Osteoblast (primary cell): ENCODE data around the gene PBLD. TPM values are rescaled to one million over a fixed set of nuclear protein-coding genes. Genes with fewer than 3 reads are reported as not detected.

Source experiments
- DNase-seq: peaks from one replicate; pipeline ENCODE4 v3.0.0; 2011; ENCODE audit warnings: low spot score, mixed read lengths; ENCODE audit not compliant: insufficient read length; ENCODE audit errors: missing footprints
- H2AFZ ChIP-seq: 2 replicates; pipeline ENCODE4 v1.6.0; 2011; ENCODE audit warnings: mild to moderate bottlenecking, low read length
- H3K27ac ChIP-seq: 2 replicates; pipeline ENCODE4 v1.5.1; 2011; ENCODE audit warnings: mild to moderate bottlenecking, low read depth, low read length, moderate library complexity
- H3K27me3 ChIP-seq: 2 replicates; pipeline ENCODE4 v1.6.0; 2012; ENCODE audit warnings: mild to moderate bottlenecking, control low read depth, inconsistent platforms, low read length, moderate library complexity; ENCODE audit not compliant: insufficient read depth
- H3K36me3 ChIP-seq: 2 replicates; pipeline ENCODE4 v1.5.1; 2011; ENCODE audit warnings: mild to moderate bottlenecking, low read length, control low read depth, moderate library complexity; ENCODE audit not compliant: insufficient read depth
- H3K4me1 ChIP-seq: 2 replicates; pipeline ENCODE4 v1.5.1; 2011; ENCODE audit warnings: mild to moderate bottlenecking, low read length, control low read depth, moderate library complexity; ENCODE audit not compliant: insufficient read depth
- H3K4me2 ChIP-seq: 2 replicates; pipeline ENCODE4 v1.6.0; 2011; ENCODE audit warnings: mild to moderate bottlenecking, low read length; ENCODE audit not compliant: insufficient read depth
- H3K4me3 ChIP-seq: fragments of 200-600 bp; sonication (generic); 3 replicates; pipeline ENCODE4 v1.5.1; 2012; ENCODE audit warnings: mild to moderate bottlenecking, low read length, inconsistent platforms; ENCODE audit not compliant: insufficient read depth
- H3K79me2 ChIP-seq: 2 replicates; pipeline ENCODE4 v1.6.0; 2012; ENCODE audit warnings: mild to moderate bottlenecking, low read length, control low read depth, inconsistent platforms; ENCODE audit not compliant: insufficient read depth
- H3K9me3 ChIP-seq: 2 replicates; pipeline ENCODE4 v1.5.1; 2011; ENCODE audit warnings: low read depth, low read length, control low read depth
- H4K20me1 ChIP-seq: 2 replicates; pipeline ENCODE4 v1.6.0; 2012; ENCODE audit warnings: mild to moderate bottlenecking, low read length, control low read depth; ENCODE audit not compliant: insufficient read depth
- CTCF ChIP-seq: IDR thresholded peaks from 2 replicates; pipeline ENCODE4 v1.5.1; 2011; ENCODE audit warnings: mild to moderate bottlenecking, low read depth, low read length, moderate library complexity; ENCODE audit errors: extremely low read depth
- total RNA-seq: library from RNA; depleted of rRNA; stranded (reverse); fragments of >200 nt; gene quantifications from 2 replicates; pipeline ENCODE4 v1.2.3, GENCODE V29; 2012

The PBLD gene
- total RNA-seq, 1 donor, result 13.4 TPM

GRCh38 chr10:68237173-68237572 lies 95.6 kb downstream of the PBLD start:
- H3K36me3 ChIP-seq, result no peaks in the 10 kb centered on the region
- no peaks in the 10 kb centered on the region for H3K9me3 ChIP-seq
- H2AFZ ChIP-seq, result no peak overlapping the region
- no peak for TF ChIP-seq CTCF
- H3K4me2 ChIP-seq, result no peak overlapping the region
- no peak overlapping the region for H3K27ac ChIP-seq
- no peak for DNase-seq
- H4K20me1 ChIP-seq, result no peaks in the 10 kb centered on the region
- no peak overlapping the region for H3K4me3 ChIP-seq
- H3K27me3 ChIP-seq, result peaks cover 16% of the 10 kb centered on the region
- no peaks in the 10 kb centered on the region for H3K79me2 ChIP-seq
- peaks cover under 1% of the 10 kb centered on the region for H3K4me1 ChIP-seq

- Histone ChIP-seq H3K27me3 (peaks cover 18% of the 10 kb centered on the region), H3K4me3 (no peak overlapping the region), H2AFZ (no peak overlapping the region), H3K4me1 (peaks cover 11% of the 10 kb centered on the region), H3K4me2 (no peak overlapping the region), H3K27ac (no peak overlapping the region), H3K9me3 (no peaks in the 10 kb centered on the region), H3K36me3 (no peaks in the 10 kb centered on the region), H3K79me2 (no peaks in the 10 kb centered on the region), H4K20me1 (no peaks in the 10 kb centered on the region)
- no peak for DNase-seq
- TF ChIP-seq CTCF, result no peak
Observed at GRCh38 chr10:68235581-68235980, 97.1 kb downstream of the PBLD start.

GRCh38 chr10:68235111-68235510 lies 97.6 kb downstream of the PBLD start:
- no peaks in the 10 kb centered on the region for H3K36me3 ChIP-seq
- no peak overlapping the region for H3K4me3 ChIP-seq
- H2AFZ ChIP-seq, result no peak overlapping the region
- no peaks in the 10 kb centered on the region for H3K79me2 ChIP-seq
- H3K4me2 ChIP-seq, result no peak overlapping the region
- no peaks in the 10 kb centered on the region for H3K9me3 ChIP-seq
- H3K27ac ChIP-seq, result no peak overlapping the region
- H3K27me3 ChIP-seq, result peaks cover 18% of the 10 kb centered on the region
- TF ChIP-seq CTCF, result no peak
- peaks cover 14% of the 10 kb centered on the region for H3K4me1 ChIP-seq
- DNase-seq, result no peak
- H4K20me1 ChIP-seq, result no peaks in the 10 kb centered on the region

GRCh38 chr10:68233046-68233445 lies 99.7 kb downstream of the PBLD start:
- no peaks in the 10 kb centered on the region for H3K79me2 ChIP-seq
- H3K4me3 ChIP-seq, result no peak overlapping the region
- H3K4me2 ChIP-seq, result no peak overlapping the region
- H3K27ac ChIP-seq, result no peak overlapping the region
- no peak for TF ChIP-seq CTCF
- H4K20me1 ChIP-seq, result no peaks in the 10 kb centered on the region
- H3K9me3 ChIP-seq, result no peaks in the 10 kb centered on the region
- DNase-seq, result no peak
- H3K27me3 ChIP-seq, result peaks cover 18% of the 10 kb centered on the region
- no peak overlapping the region for H2AFZ ChIP-seq
- H3K36me3 ChIP-seq, result no peaks in the 10 kb centered on the region
- peaks cover 14% of the 10 kb centered on the region for H3K4me1 ChIP-seq

Other genes starting within 250 kb of the PBLD start
- gene MYPN, start 223.4 kb downstream of the PBLD start, total RNA-seq, result 1.5 and 1.8 TPM in 2 replicates
- gene ATOH7, start 100.8 kb downstream of the PBLD start, total RNA-seq, result under 0.01 TPM in 1 of 2 replicates, not detected in the other
- 9.7 and 10.1 TPM in 2 replicates for gene HNRNPH3, start 864 bp downstream of the PBLD start, total RNA-seq
- gene RUFY2, start 74.3 kb upstream of the PBLD start, total RNA-seq, result 35.5 and 36.8 TPM in 2 replicates
- 5.4 and 6.5 TPM in 2 replicates for gene DNA2, start 139.0 kb upstream of the PBLD start, total RNA-seq
- 18.6 and 23.9 TPM in 2 replicates for gene SLC25A16, start 194.6 kb upstream of the PBLD start, total RNA-seq
- 3.8 and 4.0 TPM in 2 replicates for gene TET1, start 227.4 kb upstream of the PBLD start, total RNA-seq